CD4-positive, alpha-beta T cell (primary cell): ENCODE data around the gene ST6GALNAC3. TPM values are rescaled to one million over a fixed set of nuclear protein-coding genes. Genes with fewer than 3 reads are reported as not detected.

Experiments used
- ATAC-seq: fragments of 200-7000 bp; cut with Tn5 transposase; one replicate; pipeline ENCODE4 v1.10.0; 2022; ENCODE audit warnings: mild to moderate bottlenecking; ENCODE audit not compliant: poor library complexity
- CTCF ChIA-PET: fragments of 350-600 bp; sonication (Branson Sonifier 250); formaldehyde crosslinking; loops from one replicate; lab custom pipeline; 2021; ENCODE audit warnings: antibody characterized with exemption, inconsistent platforms; lab: Charles Lee
- POLR2A ChIA-PET: fragments of 350-600 bp; sonication (Branson Sonifier 250); formaldehyde crosslinking; loops from one replicate; lab custom pipeline; 2021; ENCODE audit warnings: antibody characterized with exemption, inconsistent platforms; lab: Charles Lee
- DNase-seq, 14 experiments: peaks; one replicate each; pipeline ENCODE4 v3.0.0-alpha.2; 2013 to 2020; ENCODE audit warnings: mixed read lengths in 2 of 14
- H3K27ac ChIP-seq, 2 donors: one replicate each; pipeline versions ENCODE4 v1.5.1 to v1.7.0; 2013; ENCODE audit warnings: low read length in 2 of 2, low read depth in 1 of 2, mild to moderate bottlenecking in 1 of 2
- H3K27me3 ChIP-seq, 2 experiments: 1 replicate in 1 of 2; 2 replicates in 1 of 2; pipeline versions ENCODE4 v1.6.1 to v1.7.0; 2013; ENCODE audit warnings: low read length in 2 of 2, control low read depth in 1 of 2, mild to moderate bottlenecking in 1 of 2, moderate library complexity in 1 of 2; ENCODE audit not compliant: insufficient read depth in 2 of 2, control insufficient read depth in 1 of 2
- H3K36me3 ChIP-seq: one replicate; pipeline ENCODE4 v1.6.1; 2013; ENCODE audit warnings: low read length, control low read depth; ENCODE audit not compliant: insufficient read depth
- H3K4me1 ChIP-seq: one replicate; pipeline ENCODE4 v1.6.1; 2013; ENCODE audit warnings: low read length, control low read depth; ENCODE audit not compliant: insufficient read depth
- H3K4me3 ChIP-seq: one replicate; pipeline ENCODE4 v1.5.1; 2013; ENCODE audit warnings: mild to moderate bottlenecking, low read length, moderate library complexity
- H3K9me3 ChIP-seq, 2 experiments: 1 replicate in 1 of 2; 2 replicates in 1 of 2; pipeline versions ENCODE4 v1.6.1 to v1.7.0; 2013; ENCODE audit warnings: low read length in 2 of 2, mild to moderate bottlenecking in 2 of 2, control low read depth in 1 of 2, moderate library complexity in 1 of 2; ENCODE audit not compliant: control insufficient read depth in 1 of 2, insufficient read depth in 1 of 2
- H3K27ac Mint-ChIP-seq: one replicate; pipeline ENCODE4 v1.8.0; 2020; ENCODE audit warnings: mixed read lengths
- H3K27me3 Mint-ChIP-seq: one replicate; pipeline ENCODE4 v1.8.0; 2021; ENCODE audit warnings: mixed read lengths
- H3K36me3 Mint-ChIP-seq: one replicate; pipeline ENCODE4 v1.8.0; 2021; ENCODE audit warnings: low read depth, mixed read lengths
- H3K4me1 Mint-ChIP-seq: one replicate; pipeline ENCODE4 v1.8.0; 2021; ENCODE audit warnings: low read depth, mixed read lengths
- H3K4me3 Mint-ChIP-seq: one replicate; pipeline ENCODE4 v1.8.0; 2020; ENCODE audit warnings: mild to moderate bottlenecking, mixed read lengths
- H3K9me3 Mint-ChIP-seq: one replicate; pipeline ENCODE4 v1.8.0; 2020; ENCODE audit warnings: mixed read lengths
- intact Hi-C, 2 experiments: fragments of 100-400 bp; cut with DNase I in 1 of 2; cut with micrococcal nuclease in 1 of 2; formaldehyde crosslinking; loops; one replicate each; pipeline versions ENCODE4 v1.15.1 to v1.9.0; 2023 to 2025; cut with DNase I, micrococcal nuclease
- total RNA-seq, 174 experiments: library from RNA in 2 of 174; stranded (reverse) in 2 of 174; gene quantifications; one replicate each; pipeline ENCODE4 v1.2.3 and lab custom pipeline; 2021 to 2026
- TF ChIP-seq, protein P1 (sequence below): fragments of 200-600 bp; IDR thresholded peaks from one replicate; pipeline ENCODE4 v1.8.0; 2022; ENCODE audit warnings: antibody characterized with exemption, mild to moderate bottlenecking

ST6GALNAC3 gene
- total RNA-seq, 2 experiments from 2014 or later = 0.77 to 1.3 TPM

DNA sequence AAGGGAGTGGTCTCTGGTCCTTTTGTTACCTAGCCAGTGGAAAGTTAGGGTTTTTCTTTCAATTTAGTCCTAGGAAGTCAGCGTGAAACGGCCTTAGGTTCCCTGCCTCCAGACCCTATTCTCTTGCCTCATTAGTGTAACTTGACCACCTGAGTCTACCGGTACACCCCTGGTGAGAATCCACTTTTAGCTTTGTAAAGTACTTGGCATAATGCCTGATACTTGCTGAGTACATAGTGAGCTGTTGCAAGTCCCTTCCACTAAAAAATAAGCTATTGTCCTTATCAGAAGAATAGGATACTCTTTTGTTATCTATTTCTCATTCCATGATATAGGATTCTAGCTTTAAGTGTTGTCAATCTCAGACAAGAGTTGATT, 228.8 kb downstream of the ST6GALNAC3 start:
- Mint-ChIP-seq H3K9me3 (no peaks in the 10 kb centered on the region), H3K4me1 (peaks cover 39% of the 10 kb centered on the region), H3K27ac (no peak overlapping the region), H3K27me3 (no peaks in the 10 kb centered on the region), H3K4me3 (no peak overlapping the region), H3K36me3 (no peaks in the 10 kb centered on the region)
- H3K4me1 ChIP-seq = peaks cover 4% of the 10 kb centered on the region
- CTCF ChIA-PET = no interaction called here
- no peaks in the 10 kb centered on the region for H3K27me3 ChIP-seq
- no peak for ATAC-seq
- H3K36me3 ChIP-seq = no peaks in the 10 kb centered on the region
- no peak overlapping the region for H3K4me3 ChIP-seq
- no peak for DNase-seq
- POLR2A ChIA-PET = no interaction called here
- TF ChIP-seq, protein P1, sequence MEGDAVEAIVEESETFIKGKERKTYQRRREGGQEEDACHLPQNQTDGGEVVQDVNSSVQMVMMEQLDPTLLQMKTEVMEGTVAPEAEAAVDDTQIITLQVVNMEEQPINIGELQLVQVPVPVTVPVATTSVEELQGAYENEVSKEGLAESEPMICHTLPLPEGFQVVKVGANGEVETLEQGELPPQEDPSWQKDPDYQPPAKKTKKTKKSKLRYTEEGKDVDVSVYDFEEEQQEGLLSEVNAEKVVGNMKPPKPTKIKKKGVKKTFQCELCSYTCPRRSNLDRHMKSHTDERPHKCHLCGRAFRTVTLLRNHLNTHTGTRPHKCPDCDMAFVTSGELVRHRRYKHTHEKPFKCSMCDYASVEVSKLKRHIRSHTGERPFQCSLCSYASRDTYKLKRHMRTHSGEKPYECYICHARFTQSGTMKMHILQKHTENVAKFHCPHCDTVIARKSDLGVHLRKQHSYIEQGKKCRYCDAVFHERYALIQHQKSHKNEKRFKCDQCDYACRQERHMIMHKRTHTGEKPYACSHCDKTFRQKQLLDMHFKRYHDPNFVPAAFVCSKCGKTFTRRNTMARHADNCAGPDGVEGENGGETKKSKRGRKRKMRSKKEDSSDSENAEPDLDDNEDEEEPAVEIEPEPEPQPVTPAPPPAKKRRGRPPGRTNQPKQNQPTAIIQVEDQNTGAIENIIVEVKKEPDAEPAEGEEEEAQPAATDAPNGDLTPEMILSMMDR = no peak
- H3K9me3 ChIP-seq = no peaks in the 10 kb centered on the region
- H3K27ac ChIP-seq = no peak overlapping the region
- intact Hi-C loops = loop anchor here in 1 of 2 experiments (5.0 kb wide), 1 partner anchor 36 kb away; no protein-coding TSS in a partner anchor

DNA sequence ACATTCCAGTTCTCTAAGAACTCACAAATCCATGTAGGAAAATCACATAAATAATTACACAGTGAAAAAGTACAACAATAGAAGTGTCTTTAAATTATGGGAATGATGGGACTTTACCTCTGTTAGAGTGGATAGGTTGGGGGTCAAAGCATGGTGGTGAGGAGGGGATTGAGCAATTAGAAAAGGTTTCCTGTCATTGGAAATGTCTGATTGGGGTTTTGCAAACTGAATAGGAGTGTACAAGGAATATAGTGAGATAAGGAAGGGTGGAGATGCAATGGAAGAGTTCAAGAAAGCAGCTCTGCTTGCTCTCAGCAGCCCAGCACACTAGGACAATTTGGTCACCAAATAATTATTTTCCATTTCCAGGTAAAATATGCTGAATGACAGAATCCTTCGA, 238.8 kb downstream of the ST6GALNAC3 start:
- H3K36me3 Mint-ChIP-seq = no peaks in the 10 kb centered on the region
- H3K27ac Mint-ChIP-seq = no peak overlapping the region
- Histone ChIP-seq H3K4me1 (no peaks in the 10 kb centered on the region), H3K36me3 (no peaks in the 10 kb centered on the region), H3K4me3 (no peak overlapping the region), H3K27ac (no peak overlapping the region), H3K27me3 (no peaks in the 10 kb centered on the region), H3K9me3 (no peaks in the 10 kb centered on the region)
- ChIA-PET POLR2A (no interaction called here), CTCF (no interaction called here)
- H3K27me3 Mint-ChIP-seq = no peaks in the 10 kb centered on the region
- no peak overlapping the region for H3K4me3 Mint-ChIP-seq
- no peaks in the 10 kb centered on the region for H3K4me1 Mint-ChIP-seq
- ATAC-seq = no peak
- intact Hi-C loops = no loop called here
- no peaks in the 10 kb centered on the region for H3K9me3 Mint-ChIP-seq
- TF ChIP-seq, protein P1 = no peak
- no peak for DNase-seq

- Mint-ChIP-seq H3K9me3 (no peaks in the 10 kb centered on the region), H3K4me1 (no peaks in the 10 kb centered on the region), H3K4me3 (no peak overlapping the region), H3K27me3 (no peaks in the 10 kb centered on the region), H3K27ac (no peak overlapping the region), H3K36me3 (no peaks in the 10 kb centered on the region)
- POLR2A ChIA-PET = no interaction called here
- no peak for DNase-seq
- Histone ChIP-seq H3K27me3 (no peaks in the 10 kb centered on the region), H3K4me1 (no peaks in the 10 kb centered on the region), H3K9me3 (no peaks in the 10 kb centered on the region), H3K36me3 (no peaks in the 10 kb centered on the region), H3K27ac (no peak overlapping the region), H3K4me3 (no peak overlapping the region)
- CTCF ChIA-PET = no interaction called here
- TF ChIP-seq, protein P1 = no peak
- intact Hi-C loops = no loop called here
- no peak for ATAC-seq
Measured at GRCh38 chr1:76314730-76315129, 240.2 kb downstream of the ST6GALNAC3 start.
